IPS DF 4.7 (cell line): ENCODE results near the gene TTLL10.

Experiments used
- DNase-seq: peaks from one replicate; pipeline ENCODE4 v3.0.0-alpha.2; 2013; ENCODE audit warnings: low spot score; ENCODE audit errors: extremely low read depth

TTLL10 gene

GRCh38 chr1:1219341-1219740, 45.7 kb downstream of the TTLL10 start:
- DNase-seq: no peak

GRCh38 chr1:1220197-1220596, 46.5 kb downstream of the TTLL10 start:
- no peak for DNase-seq

GRCh38 chr1:1221887-1222574, 48.4 kb downstream of the TTLL10 start:
- DNase-seq: no peak

- no peak for DNase-seq
Measured at GRCh38 chr1:1222575-1223225, 49.0 kb downstream of the TTLL10 start.

GRCh38 chr1:1223321-1223720, 49.6 kb downstream of the TTLL10 start:
- DNase-seq: no peak

- no peak for DNase-seq
Measured at GRCh38 chr1:1223891-1224290, 50.2 kb downstream of the TTLL10 start.

- no peak for DNase-seq
Measured at GRCh38 chr1:1225238-1225845, 51.7 kb downstream of the TTLL10 start.

GRCh38 chr1:1225913-1226312, 52.2 kb downstream of the TTLL10 start:
- DNase-seq: no peak

- no peak for DNase-seq
Measured at GRCh38 chr1:1226566-1227362, 53.1 kb downstream of the TTLL10 start.

GRCh38 chr1:1227386-1227785, 53.7 kb downstream of the TTLL10 start:
- no peak for DNase-seq

GRCh38 chr1:1228187-1228586, 54.5 kb downstream of the TTLL10 start:
- DNase-seq: no peak

- no peak for DNase-seq
Measured at GRCh38 chr1:1228596-1229321, 55.1 kb downstream of the TTLL10 start.

- DNase-seq: no peak
Measured at GRCh38 chr1:1229770-1230169, 56.1 kb downstream of the TTLL10 start.

- no peak for DNase-seq
Measured at GRCh38 chr1:1230656-1231399, 57.1 kb downstream of the TTLL10 start.

GRCh38 chr1:1231400-1232207, 57.9 kb downstream of the TTLL10 start, which contains the start of gene SDF4:
SDF4 (minus strand) TSS chr1:1232001; CDS start chr1:1228772, 3,229 bp downstream.
- DNase-seq: peak; percentile 66

- DNase-seq: no peak
Measured at GRCh38 chr1:1232208-1232795, 58.6 kb downstream of the TTLL10 start, which contains the start of gene B3GALT6. B3GALT6 (plus strand) TSS chr1:1232237; CDS start chr1:1232279, 42 bp downstream.

- no peak for DNase-seq
Measured at GRCh38 chr1:1232796-1233566, 59.3 kb downstream of the TTLL10 start.

- DNase-seq: no peak
Measured at GRCh38 chr1:1233567-1233892, 59.9 kb downstream of the TTLL10 start.
